CD4-positive, alpha-beta T cell treated with Interleukin-17A for 1 hour (primary cell): ENCODE results near the gene KATNA1.

ENCODE experiments used
- DNase-seq: peaks from one replicate; pipeline ENCODE4 v3.0.0-alpha.2; 2020

The KATNA1 gene

DNA sequence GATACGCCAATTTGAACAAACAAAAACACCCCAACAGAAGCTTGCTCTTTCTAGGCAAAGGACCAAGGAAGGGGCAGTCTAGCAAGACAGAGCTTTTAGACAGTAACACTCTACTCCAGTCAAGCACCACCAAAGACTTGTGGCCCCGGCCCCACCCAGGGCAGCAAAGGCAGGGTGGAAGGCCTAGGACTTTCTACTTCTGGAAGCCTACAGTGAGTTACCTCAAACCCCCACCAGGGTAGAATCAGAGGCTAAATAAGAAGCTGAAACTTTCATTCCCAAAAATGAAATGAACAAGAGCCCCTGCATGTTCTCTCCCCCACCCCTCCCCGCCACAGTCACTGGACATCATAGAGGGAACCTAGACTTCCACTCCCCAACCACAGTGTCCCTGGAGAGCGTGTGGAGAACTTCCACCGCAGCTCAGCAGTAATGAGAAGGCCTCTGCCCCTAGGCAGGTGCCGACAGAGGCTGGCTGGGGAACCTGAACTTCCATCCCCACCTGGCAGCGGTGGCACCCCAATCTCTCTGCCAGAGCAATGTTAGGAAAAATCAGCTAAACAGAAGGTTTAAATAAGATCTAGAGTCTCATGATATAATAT lies 40.0 kb downstream of the KATNA1 start:
- no peak for DNase-seq

DNA sequence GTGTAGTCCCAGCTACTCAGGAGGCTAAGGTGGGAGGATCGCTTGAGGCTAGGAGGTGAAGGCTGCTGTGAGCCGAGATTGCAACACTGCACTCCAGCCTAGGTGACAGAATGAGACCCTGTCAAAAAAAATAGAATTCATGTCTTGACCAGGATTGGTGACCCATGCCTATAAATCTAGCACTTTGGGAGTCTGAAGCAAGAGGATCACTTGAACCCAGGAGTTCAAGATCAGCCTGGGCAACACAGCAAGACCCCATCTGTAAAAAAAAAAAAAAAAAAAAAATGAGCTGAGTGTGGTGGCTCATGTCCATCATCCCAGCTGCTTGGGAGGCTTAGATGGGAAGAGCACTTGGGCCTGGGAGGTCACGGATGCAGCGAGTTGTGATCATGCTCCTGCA lies 48.0 kb downstream of the KATNA1 start:
- no peak for DNase-seq

DNA sequence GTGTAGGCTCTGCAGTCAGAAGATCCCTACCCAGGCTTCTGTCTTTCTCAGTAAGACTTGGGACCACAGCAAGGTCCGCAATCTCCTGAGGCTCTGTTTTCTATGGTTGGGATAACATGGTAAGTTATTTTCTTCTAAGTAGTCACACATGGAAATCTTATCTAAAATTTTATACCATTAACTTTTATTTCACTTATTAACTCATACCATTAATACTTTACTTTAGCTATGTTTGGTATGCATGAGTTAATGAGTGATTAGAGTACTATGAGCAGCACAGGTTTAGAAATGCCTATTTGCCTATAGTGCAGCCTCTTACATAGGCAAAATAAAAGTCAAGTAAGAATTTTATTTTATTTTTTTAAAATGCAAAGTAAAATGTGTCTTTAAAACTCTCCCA lies 55.1 kb downstream of the KATNA1 start:
- DNase-seq: no peak

DNA sequence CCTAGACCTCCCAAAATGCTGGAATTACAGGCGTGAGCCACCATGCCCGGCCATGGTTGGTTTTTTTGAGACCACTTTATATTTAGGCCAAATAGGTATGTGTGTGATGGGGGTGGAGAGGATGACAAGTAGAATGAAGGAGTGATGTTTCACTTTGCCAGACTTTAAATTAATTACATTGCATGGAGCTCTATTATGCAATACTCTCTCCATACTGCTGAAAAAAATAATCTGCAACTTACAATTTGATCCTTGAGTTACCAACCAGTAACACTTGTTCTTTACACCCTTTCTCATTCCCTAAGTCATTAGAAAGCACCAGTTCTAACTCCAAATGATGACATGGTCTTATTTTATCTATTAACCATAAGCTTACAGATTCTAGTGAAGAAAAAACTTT lies 55.5 kb downstream of the KATNA1 start:
- DNase-seq: no peak

DNA sequence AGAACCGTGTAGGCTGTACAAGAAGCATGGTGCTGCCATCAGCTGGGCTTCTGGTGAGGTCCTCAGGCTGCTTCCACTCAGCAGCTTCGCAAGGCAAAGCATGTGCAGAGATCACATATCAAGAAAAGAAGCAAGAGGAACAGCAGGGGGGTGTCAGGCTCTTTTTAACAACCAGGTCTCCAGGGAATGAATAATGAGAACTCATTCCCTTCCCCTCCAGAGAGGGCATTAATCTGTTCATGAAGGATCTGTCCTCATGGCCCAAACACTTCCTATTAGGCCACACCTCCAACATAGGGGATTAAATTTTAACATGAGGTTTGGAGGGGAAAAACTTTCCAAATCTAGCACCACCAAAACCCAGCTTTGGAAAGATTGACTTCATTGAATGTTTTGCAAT lies 62.4 kb downstream of the KATNA1 start:
- no peak for DNase-seq

DNA sequence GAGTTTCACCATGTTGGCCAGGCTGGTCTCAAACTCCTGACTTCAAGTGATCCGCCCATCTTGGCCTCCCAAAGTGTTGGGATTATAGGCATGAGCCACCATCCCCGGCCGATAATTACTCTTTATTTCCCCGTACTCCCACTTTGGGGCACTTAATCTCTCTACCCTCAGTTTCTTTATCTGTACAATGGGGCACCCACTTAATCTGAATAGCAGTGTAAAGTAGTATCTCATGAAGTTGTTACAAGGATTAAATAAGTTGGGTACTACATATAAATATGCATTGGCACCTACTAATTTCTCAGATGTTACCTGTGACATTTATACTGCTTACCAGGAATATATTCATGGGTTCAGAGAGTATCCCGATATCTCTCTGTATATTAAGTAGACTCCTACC lies 67.2 kb downstream of the KATNA1 start:
- no peak for DNase-seq

DNA sequence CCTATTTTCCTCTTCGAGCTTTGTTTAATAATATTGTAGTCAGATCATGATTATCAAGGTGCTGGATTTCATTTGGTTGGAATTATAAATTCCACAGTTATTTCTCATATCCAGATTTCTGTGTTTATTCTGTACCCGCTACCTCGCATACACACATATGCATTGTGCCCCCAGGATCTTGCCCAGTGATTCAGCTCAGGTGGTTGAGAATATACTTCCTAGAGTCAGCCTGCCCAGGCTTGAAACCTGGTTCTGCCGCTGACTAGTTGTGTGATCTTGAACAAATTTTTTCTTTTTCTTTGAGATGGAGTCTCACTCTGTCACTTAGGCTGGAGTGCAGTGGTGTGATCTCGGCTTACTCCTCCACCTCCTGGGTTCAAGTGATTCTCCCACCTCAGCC lies 67.6 kb downstream of the KATNA1 start:
- no peak for DNase-seq

DNA sequence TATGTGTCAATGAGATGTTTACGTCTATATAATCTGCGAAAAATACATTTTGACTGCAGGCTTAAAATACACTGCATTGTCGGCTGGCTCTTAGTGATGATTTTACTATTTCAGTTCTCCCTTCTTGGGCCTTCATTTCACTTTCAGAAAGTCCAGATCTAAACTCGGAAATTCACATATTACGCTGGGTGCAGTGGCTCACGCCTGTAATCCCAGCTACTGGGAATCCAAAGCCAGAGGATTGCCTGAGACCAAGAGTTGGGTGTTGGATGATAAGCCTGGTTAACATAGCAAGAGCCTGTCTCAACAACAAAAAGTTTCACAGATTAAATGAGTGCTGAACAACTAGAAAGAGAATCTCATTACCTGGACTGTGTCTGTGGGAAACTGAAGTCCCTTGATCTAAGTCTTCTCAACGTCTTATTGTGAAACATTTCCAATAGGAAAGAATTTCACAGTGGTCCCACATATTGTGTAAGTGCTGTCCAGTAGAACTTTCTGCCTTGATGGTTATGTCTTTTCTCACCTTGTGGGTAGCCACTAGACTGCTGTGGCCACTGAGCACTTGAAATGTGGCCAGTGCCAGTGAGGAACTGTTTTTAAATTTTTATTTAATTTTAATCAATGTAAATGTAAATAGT lies 80.4 kb downstream of the KATNA1 start:
- DNase-seq: no peak

DNA sequence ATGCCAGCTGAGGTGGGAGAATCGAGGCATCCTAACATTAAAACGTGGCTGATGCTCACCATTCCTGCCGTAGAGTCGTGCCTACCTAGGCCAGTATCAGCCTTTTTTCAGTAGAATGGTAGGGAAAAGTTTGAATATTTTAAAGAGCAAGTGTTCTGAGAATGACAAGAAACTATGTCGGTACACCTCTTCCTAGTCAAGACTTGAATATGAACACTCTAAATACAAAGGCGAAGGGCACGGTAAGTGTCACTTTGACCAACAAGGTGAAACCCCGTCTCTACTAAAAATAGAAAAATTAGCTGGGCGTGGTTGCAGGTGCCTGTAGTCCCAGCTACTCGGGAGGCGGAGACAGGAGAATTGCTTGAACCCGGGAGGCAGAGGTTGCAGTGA lies 81.3 kb downstream of the KATNA1 start:
- peak; percentile 28 for DNase-seq

DNA sequence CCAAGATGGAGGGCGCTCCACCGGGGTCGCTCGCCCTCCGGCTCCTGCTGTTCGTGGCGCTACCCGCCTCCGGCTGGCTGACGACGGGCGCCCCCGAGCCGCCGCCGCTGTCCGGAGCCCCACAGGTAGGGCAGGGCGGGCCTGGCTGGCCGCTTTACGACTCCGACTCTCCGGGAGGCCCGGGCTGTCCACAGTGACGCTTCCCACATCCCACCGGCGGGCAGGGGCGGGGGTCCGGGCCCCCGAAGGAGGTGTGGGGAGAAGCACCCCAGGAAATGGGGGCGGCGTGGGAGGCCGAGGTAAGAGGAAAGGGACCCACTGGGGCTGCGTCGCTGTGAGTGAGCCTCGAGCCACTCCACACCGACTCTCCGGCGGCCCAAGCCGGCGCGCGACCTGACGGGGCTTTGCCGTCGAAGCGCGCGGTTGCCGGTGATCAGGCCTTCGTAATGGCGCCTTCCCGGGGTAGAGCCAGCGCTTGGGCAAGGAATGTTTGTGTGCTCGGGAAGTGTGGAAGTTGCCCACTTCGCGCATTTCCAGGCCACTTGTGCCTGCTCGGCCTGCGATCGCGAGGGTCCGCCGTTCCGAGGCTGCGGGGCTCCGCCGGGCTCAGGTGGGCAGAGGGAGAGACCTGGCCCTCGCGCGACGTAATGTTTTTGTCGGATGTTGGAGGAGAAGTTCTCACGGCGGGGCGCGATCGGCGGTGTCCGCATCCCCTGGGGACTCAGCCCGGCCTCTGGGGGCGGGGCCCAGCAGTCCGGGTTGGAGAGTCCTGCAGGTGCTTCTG lies 81.9 kb downstream of the KATNA1 start:
- peak; percentile 42 for DNase-seq

DNA sequence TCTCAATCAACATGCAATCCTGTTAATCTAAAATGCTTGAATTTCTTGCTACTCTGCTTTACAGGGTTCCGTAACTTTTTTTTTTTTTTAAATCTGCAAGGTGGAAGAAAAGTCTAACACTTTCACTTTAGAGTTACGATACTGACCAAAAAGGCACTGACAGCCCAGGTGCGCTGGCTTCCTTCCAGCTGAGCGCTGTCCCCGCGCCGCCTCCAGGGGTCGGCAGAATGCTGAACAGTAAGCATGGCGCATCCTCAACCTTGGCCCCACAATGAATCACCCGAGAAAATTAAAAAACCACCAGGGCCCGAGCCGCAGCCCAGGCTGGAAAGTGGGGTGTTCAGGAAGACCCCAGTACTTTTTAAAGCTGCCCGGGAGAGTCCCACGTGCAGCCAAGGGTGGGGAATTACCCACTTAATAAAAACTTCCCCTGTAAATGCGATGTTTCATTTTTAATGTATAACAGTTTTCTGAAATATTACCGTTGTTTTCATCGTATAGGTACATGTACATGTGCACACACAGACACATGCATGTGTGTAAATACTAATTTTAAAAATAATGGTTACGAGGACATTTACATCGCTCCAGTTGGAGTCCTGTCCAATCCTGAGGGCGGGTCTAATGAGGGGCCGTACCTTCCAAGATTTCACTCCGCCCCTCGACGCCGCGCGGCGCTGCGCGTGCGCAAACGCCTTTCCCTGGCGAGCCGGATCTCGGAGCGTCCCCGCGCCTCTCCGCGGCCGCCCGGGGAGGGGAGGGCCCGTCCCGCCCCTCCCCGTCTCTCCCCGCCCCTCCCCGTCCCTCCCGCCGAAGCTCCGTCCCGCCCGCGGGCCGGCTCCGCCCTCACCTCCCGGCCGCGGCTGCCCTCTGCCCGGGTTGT lies 82.7 kb downstream of the KATNA1 start, which contains the start of gene GINM1:
TSS of gene GINM1 (plus strand) at position 849 of the 883 bp plus-strand sequence. CDS start 40 bp downstream, outside the sequence.
- peak; percentile 97 for DNase-seq

DNA sequence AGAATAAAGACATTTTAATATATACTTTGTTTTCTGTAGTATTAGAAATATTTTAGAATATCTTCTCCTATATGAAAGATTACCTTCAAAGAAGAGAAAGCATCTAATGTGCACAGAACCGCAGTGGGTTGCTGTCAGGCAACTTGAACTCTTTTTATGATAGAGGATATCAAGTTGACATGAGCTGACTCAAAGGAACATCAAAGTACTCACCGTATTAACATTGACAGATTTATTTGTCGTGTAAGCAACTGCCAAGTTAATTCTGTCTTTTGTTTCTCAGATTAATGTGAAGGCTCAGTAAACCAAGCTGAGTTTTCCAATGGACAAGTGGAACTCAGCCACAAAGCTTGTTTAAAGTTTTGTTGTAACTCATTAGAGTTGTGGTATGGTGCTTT lies 84.6 kb downstream of the KATNA1 start:
- no peak for DNase-seq

DNA sequence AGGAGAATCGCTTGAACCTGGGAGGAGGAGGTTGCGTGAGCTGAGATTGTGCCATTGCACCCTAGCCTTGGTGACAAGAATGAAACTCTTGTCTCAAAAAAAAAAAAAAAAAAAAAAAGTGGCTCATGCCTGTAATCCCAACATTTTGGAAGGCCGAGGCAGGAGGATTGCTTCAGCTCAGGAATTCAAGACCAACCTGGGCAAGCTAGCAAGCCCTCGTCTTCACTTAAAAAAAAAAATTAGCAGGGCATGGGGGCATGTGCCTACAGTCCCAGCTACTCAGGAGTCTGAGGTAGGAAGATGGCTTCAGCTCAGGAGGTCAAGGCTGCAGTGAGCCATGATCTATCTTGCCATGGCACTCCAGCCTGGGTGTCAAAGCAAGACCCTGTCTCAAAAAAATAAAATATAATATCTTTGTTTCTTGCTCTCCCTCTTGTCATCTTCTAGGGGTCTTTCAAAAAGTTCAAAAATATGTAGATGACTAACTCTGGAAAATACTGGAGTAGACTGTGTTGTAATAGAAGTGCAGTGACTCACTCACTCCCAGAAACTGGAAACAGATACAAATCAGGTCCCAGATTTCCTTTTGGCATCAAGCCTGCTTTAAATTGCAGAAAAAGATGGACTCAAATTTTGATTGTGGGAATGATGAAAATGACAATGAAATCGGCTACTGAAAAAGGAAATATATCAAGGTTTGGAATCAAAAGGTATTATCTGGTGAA lies 85.1 kb downstream of the KATNA1 start:
- no peak for DNase-seq

DNA sequence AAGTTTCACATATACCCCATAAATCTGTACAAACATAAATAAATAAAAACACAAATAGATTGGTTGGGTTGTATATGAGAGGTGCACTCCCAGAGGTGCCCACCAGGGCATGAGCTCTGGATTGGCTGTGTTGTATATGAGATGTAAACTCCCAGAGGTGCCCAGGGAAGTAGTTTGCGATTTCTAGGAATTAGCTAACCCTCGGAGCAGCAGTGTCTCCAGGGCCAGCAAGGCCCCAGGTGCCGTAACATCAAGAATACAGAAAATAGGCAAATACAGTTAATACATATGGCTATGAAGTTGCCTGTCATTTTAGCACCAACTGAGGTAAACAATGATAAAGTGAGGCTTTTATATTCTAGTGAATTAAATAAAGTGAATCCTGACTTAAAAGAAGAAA lies 87.8 kb downstream of the KATNA1 start:
- peak; percentile 28 for DNase-seq

DNA sequence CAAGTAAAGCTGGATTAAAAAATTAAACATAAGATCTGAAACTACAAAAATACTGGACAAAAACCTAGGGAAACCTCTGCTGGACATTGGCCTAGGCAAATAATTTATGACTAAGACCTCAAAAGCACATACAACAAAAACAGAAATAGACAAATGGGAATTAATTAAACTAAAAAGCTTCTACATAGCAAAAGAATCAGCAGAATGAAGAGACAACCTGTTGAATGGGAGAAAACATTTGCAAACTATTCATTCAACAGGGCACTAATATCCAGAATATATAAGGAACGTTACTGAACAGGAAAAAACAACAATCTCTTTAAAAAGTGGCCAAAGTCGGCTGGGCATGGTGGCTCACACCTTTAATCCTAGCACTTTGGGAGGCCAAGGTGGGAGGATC lies 89.1 kb downstream of the KATNA1 start:
- no peak for DNase-seq

DNA sequence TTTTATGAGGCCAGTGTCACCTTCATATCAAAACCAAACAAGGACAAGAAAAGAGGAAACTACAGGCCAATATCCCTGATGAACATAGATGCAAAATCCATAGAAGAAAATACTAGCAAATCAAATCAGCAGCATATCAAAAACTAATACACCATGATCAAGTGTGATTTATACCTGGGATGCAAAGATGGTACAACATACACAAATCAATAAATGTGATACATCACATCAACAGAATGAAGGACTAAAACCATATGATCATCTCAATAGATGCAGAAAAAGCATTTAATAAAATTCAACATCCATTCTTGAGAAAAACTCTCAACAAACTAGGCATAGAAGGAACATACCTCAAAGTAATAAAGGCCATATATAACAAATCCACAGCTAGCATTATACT lies 90.5 kb downstream of the KATNA1 start:
- DNase-seq: no peak

DNA sequence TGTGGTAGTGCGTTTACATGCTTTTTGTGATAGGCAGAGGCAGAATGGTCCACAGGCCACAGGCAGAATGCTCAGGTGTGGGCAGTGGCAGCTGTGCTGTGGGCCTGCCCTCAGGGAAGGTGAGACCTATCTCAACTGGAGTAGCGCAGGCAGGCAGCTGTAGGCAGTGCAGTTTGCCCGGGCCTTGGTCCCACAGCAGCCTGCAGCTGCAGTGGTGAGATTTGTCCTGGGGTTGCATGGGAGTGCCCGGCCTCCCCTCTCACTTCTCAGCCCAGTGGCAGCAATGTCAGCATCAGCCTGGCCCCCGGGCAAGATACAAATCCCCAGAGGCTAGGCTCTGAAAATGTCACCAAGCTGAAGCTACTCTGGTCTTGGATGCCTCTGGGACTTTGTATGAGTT lies 96.6 kb downstream of the KATNA1 start:
- DNase-seq: no peak

DNA sequence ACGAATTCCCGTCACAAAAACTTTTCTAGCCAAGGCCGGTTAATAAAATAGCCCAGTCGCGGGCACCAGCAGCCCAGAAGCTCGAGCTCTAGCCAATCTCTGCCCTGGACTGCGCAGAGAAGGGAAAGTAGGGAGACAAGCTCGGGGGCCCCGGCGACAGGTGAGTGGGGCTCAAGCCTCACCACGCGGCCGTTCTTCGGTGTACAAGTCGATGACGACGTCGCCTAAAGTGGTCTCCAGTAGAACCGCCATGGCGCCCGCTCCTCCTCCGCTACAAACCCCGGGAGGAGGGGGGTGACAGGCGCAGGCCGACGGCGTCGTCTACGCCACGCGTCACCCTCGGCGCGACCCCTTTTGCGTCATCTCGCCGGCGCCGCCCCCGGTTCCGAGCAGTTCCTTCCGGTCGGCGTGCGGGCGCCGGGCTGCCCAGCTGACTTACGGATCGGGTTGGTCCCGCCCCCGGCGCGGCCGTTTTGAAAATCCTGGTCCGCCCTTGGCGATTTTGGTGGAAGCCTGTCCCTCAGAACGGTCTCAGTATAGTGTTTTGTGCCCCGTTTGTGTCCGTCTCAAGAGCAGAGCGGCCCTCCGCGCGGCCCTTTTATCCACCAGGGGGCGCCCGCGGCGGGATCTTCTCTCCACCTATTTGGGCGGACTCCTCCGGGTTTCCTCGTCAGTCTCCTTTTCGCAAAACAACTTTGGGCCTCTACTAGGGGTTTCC lies 102.6 kb downstream of the KATNA1 start, which contains the start of gene PPIL4:
TSS of gene PPIL4 (minus strand) at position 290 of the 718 bp plus-strand sequence. CDS start at position 252, 38 bp downstream.
- DNase-seq: peak; percentile 96

DNA sequence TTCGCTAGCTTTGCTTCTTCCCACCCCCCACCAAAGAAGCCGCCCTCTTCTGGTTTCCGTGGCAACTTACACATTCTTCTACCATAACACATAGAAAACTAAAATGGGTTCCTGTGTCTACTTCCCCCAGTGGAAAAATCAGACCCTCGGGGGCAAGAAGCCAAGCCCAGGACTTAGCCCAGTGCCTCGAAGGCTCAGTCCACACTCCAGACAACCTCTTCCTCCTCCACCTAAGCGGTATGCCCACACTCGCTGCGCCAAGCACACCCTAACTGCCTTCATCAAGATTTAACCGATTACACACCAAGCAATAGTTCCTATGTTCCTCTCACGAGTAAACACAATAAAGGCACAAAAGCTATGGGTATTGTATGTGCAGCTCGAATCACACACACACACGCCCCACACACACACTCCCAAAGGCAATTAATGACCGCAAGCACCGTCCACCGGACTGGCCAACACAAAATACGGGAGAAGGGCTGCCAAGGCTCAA lies 103.2 kb downstream of the KATNA1 start:
- DNase-seq: peak; percentile 90
